CD8-positive, alpha-beta memory T cell (primary cell): Measurements from ENCODE around the gene COG6. TPM values are rescaled to one million over a fixed set of nuclear protein-coding genes. Genes with fewer than 3 reads are reported as not detected.
A peak's percentile ranks its signal among the peaks of the same experiment; 100 is the strongest.

Source experiments
- CTCF ChIA-PET: fragments of 350-600 bp; sonication (Branson Sonifier 250); formaldehyde crosslinking; loops from one replicate; lab custom pipeline; 2021; ENCODE audit warnings: antibody characterized with exemption; lab: Charles Lee
- POLR2A ChIA-PET: fragments of 350-600 bp; sonication (Branson Sonifier 250); formaldehyde crosslinking; loops from one replicate; lab custom pipeline; 2021; ENCODE audit warnings: antibody characterized with exemption; lab: Charles Lee
- DNase-seq, 5 donors: peaks; one replicate each; pipeline versions ENCODE4 v3.0.0 to v3.0.0-alpha.2; 2020 to 2022; ENCODE audit warnings: mixed read lengths in 1 of 5
- H3K27ac ChIP-seq: one replicate; pipeline ENCODE4 v1.7.0; 2013; ENCODE audit warnings: low read depth, mild to moderate bottlenecking, low read length, moderate library complexity
- H3K27me3 ChIP-seq: 2 replicates; pipeline ENCODE4 v1.7.0; 2013; ENCODE audit warnings: low read length, mild to moderate bottlenecking; ENCODE audit not compliant: insufficient read depth, poor library complexity, severe bottlenecking
- H3K36me3 ChIP-seq: 2 replicates; pipeline ENCODE4 v1.7.0; 2013; ENCODE audit warnings: mild to moderate bottlenecking, low read length, moderate library complexity; ENCODE audit not compliant: insufficient read depth
- H3K4me1 ChIP-seq: 2 replicates; pipeline ENCODE4 v1.7.0; 2013; ENCODE audit warnings: mild to moderate bottlenecking, low read length, moderate library complexity; ENCODE audit not compliant: insufficient read depth
- H3K4me3 ChIP-seq: 2 replicates; pipeline ENCODE4 v1.7.0; 2013; ENCODE audit warnings: mild to moderate bottlenecking, low read length
- H3K9me3 ChIP-seq: 2 replicates; pipeline ENCODE4 v1.7.0; 2013; ENCODE audit warnings: mild to moderate bottlenecking, low read length
- H3K27ac Mint-ChIP-seq, 8 donors: one replicate each; pipeline ENCODE4 v1.8.0; 2020 to 2021; ENCODE audit warnings: mixed read lengths in 8 of 8, mild to moderate bottlenecking in 6 of 8, inconsistent platforms in 3 of 8, moderate library complexity in 3 of 8
- H3K27me3 Mint-ChIP-seq, 2 donors: one replicate each; pipeline ENCODE4 v1.8.0; 2020 to 2021; ENCODE audit warnings: mixed read lengths in 2 of 2, mild to moderate bottlenecking in 1 of 2, moderate library complexity in 1 of 2
- H3K36me3 Mint-ChIP-seq, 3 donors: one replicate each; pipeline ENCODE4 v1.8.0; 2020 to 2021; ENCODE audit warnings: mixed read lengths in 3 of 3, inconsistent platforms in 1 of 3, mild to moderate bottlenecking in 1 of 3
- H3K4me1 Mint-ChIP-seq, 3 donors: one replicate each; pipeline ENCODE4 v1.8.0; 2020 to 2021; ENCODE audit warnings: mixed read lengths in 3 of 3, inconsistent platforms in 1 of 3, mild to moderate bottlenecking in 1 of 3
- H3K4me3 Mint-ChIP-seq, 7 donors: one replicate each; pipeline ENCODE4 v1.8.0; 2020 to 2021; ENCODE audit warnings: mixed read lengths in 7 of 7, mild to moderate bottlenecking in 6 of 7, moderate library complexity in 4 of 7, inconsistent platforms in 2 of 7
- H3K9me3 Mint-ChIP-seq, 5 donors: one replicate each; pipeline ENCODE4 v1.8.0; 2020 to 2022; ENCODE audit warnings: mixed read lengths in 5 of 5, mild to moderate bottlenecking in 3 of 5, moderate library complexity in 2 of 5, inconsistent platforms in 1 of 5
- polyA plus RNA-seq: library from polyadenylated mRNA; unstranded; fragments of 300-500 nt; fragmentation: Illumina TruSeq; gene quantifications from one replicate; pipeline ENCODE4 v1.2.3, GENCODE V29; 2021
- total RNA-seq, 2 experiments: library from RNA; stranded (reverse); gene quantifications; one replicate each; pipeline ENCODE4 v1.2.3, GENCODE V29; 2021

Gene COG6
- total and polyA plus RNA-seq, 3 experiments from 2014 or later: 12.1 to 32.1 (median 25.0) TPM

GRCh38 chr13:39682788-39683187 lies 27.3 kb downstream of the COG6 start:
- peak overlapping the region in 1 of 8 donors; percentile 7 for H3K27ac Mint-ChIP-seq
- peaks cover 6 to 52% (median 15%) of the 10 kb centered on the region in 3 donors for H3K36me3 Mint-ChIP-seq
- H3K9me3 Mint-ChIP-seq: no peaks in the 10 kb centered on the region
- Histone ChIP-seq H3K27ac (no peak overlapping the region), H3K9me3 (no peaks in the 10 kb centered on the region), H3K4me3 (no peak overlapping the region), H3K4me1 (no peaks in the 10 kb centered on the region), H3K36me3 (peaks cover 18% of the 10 kb centered on the region), H3K27me3 (no peaks in the 10 kb centered on the region)
- no peak for DNase-seq
- H3K4me1 Mint-ChIP-seq: peaks cover 6 to 7% (median 6%) of the 10 kb centered on the region in 3 donors
- ChIA-PET CTCF (interaction anchor here (0.8 to 1.7 kb wide), 5 partner anchors 67 to 1097 kb away, joined by 3 to 8 read pairs (median 3); no protein-coding TSS in a partner anchor), POLR2A (no interaction called here)
- no peak overlapping the region for H3K4me3 Mint-ChIP-seq
- H3K27me3 Mint-ChIP-seq: no peaks in the 10 kb centered on the region

- H3K36me3 Mint-ChIP-seq: peaks cover 6 to 52% (median 18%) of the 10 kb centered on the region in 3 donors
- Histone ChIP-seq H3K36me3 (peaks cover 7% of the 10 kb centered on the region), H3K27ac (no peak overlapping the region), H3K9me3 (no peaks in the 10 kb centered on the region), H3K4me1 (no peaks in the 10 kb centered on the region), H3K27me3 (no peaks in the 10 kb centered on the region), H3K4me3 (no peak overlapping the region)
- ChIA-PET POLR2A (no interaction called here), CTCF (interaction anchor here (1.0 to 1.8 kb wide), 6 partner anchors 13 to 1092 kb away, joined by 3 to 8 read pairs (median 6); no protein-coding TSS in a partner anchor)
- H3K9me3 Mint-ChIP-seq: no peaks in the 10 kb centered on the region
- H3K4me1 Mint-ChIP-seq: peaks cover 15 to 20% (median 17%) of the 10 kb centered on the region in 3 donors
- H3K27ac Mint-ChIP-seq: peak overlapping the region in 1 of 8 donors; percentile 48
- DNase-seq: peak in 2 of 5 donors; percentile 17 to 26
- no peak overlapping the region for H3K4me3 Mint-ChIP-seq
- H3K27me3 Mint-ChIP-seq: no peaks in the 10 kb centered on the region
These were observed 29.2 kb downstream of the COG6 start for GRCh38 chr13:39684531-39685137.

DNA sequence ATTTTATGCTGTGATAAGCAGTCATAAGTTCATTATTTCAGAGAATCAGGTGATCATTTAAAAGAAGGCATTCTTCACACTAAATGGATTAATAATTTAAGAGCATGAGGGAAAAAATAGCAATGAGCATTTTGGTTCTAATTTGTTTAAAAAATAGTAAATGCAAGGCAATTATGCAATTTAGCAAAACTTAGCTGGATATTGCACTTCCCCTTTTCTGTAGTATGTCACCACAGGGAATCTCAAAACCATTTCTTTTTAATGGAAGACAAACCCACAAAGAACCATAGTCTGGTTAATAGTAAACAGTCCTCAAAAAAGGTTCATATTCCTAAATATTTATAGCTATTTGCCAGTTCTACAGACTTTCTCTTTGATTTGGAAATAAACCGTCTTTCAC lies 30.2 kb downstream of the COG6 start:
- DNase-seq: no peak
- Histone ChIP-seq H3K4me3 (no peak overlapping the region), H3K27ac (no peak overlapping the region), H3K9me3 (no peaks in the 10 kb centered on the region), H3K27me3 (no peaks in the 10 kb centered on the region), H3K4me1 (no peaks in the 10 kb centered on the region), H3K36me3 (peaks cover 2% of the 10 kb centered on the region)
- peaks cover 15 to 20% (median 17%) of the 10 kb centered on the region in 3 donors for H3K4me1 Mint-ChIP-seq
- peaks cover 3 to 48% (median 14%) of the 10 kb centered on the region in 3 donors for H3K36me3 Mint-ChIP-seq
- H3K27ac Mint-ChIP-seq: no peak overlapping the region
- no peaks in the 10 kb centered on the region for H3K9me3 Mint-ChIP-seq
- ChIA-PET CTCF (interaction anchor here (1.6 to 1.8 kb wide), 3 partner anchors 257 to 1091 kb away, joined by 6 to 8 read pairs (median 8); no protein-coding TSS in a partner anchor), POLR2A (no interaction called here)
- no peaks in the 10 kb centered on the region for H3K27me3 Mint-ChIP-seq
- no peak overlapping the region for H3K4me3 Mint-ChIP-seq

GRCh38 chr13:39688278-39688677 lies 32.8 kb downstream of the COG6 start:
- peaks cover 0 to 42% (median 9%) of the 10 kb centered on the region in 3 donors for H3K36me3 Mint-ChIP-seq
- ChIA-PET CTCF (no interaction called here), POLR2A (no interaction called here)
- Histone ChIP-seq H3K4me1 (no peaks in the 10 kb centered on the region), H3K4me3 (no peak overlapping the region), H3K9me3 (no peaks in the 10 kb centered on the region), H3K27me3 (no peaks in the 10 kb centered on the region), H3K36me3 (no peaks in the 10 kb centered on the region), H3K27ac (no peak overlapping the region)
- H3K9me3 Mint-ChIP-seq: no peaks in the 10 kb centered on the region
- peaks cover 8 to 14% (median 10%) of the 10 kb centered on the region in 3 donors for H3K4me1 Mint-ChIP-seq
- peak overlapping the region in 1 of 7 donors; percentile 0 for H3K4me3 Mint-ChIP-seq
- no peak for DNase-seq
- peak overlapping the region in 6 of 8 donors; percentile 16 to 90 (median 52) for H3K27ac Mint-ChIP-seq
- H3K27me3 Mint-ChIP-seq: no peaks in the 10 kb centered on the region

DNA sequence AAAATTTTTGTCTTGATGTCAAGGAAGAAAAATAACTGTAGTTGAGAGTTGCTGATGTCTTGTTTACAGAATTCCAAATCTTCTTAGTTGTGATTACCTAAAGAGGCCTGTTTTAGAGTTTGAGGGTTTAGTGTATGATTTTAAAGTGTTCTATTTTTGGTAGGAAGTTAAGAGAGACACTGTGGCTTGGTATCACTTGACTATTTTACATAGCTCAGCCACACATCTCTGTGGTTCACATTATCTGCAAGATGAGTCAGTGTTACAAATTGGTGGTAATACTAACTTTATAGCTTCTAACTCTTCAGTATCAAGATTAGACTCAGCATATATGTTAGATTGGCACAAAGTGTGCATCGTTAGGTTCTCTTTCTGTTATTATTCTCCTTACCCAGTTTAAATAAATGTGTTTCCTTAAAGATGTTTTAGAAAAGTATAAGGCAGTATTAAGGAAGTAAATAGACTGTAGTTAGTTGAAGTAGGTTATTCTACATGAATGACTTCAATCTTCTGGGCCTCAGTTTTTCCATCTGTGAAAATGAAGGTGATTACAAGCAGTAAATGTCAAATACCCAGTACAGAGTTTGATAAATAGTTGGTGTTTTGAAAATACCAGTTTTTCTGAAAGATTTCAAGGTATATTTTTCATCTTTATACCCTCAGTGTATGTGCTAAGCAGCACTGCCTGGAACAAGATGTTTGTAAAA lies 33.4 kb downstream of the COG6 start:
- ChIA-PET POLR2A (no interaction called here), CTCF (no interaction called here)
- Histone ChIP-seq H3K4me3 (no peak overlapping the region), H3K9me3 (no peaks in the 10 kb centered on the region), H3K27ac (no peak overlapping the region), H3K36me3 (no peaks in the 10 kb centered on the region), H3K4me1 (no peaks in the 10 kb centered on the region), H3K27me3 (no peaks in the 10 kb centered on the region)
- peak overlapping the region in 6 of 8 donors; percentile 19 to 90 (median 57) for H3K27ac Mint-ChIP-seq
- no peaks in the 10 kb centered on the region for H3K27me3 Mint-ChIP-seq
- DNase-seq: no peak
- no peak overlapping the region for H3K4me3 Mint-ChIP-seq
- H3K9me3 Mint-ChIP-seq: no peaks in the 10 kb centered on the region
- peaks cover 0 to 44% (median 9%) of the 10 kb centered on the region in 3 donors for H3K36me3 Mint-ChIP-seq
- peaks cover 8 to 14% (median 10%) of the 10 kb centered on the region in 3 donors for H3K4me1 Mint-ChIP-seq

- Histone ChIP-seq H3K27me3 (no peaks in the 10 kb centered on the region), H3K4me1 (no peaks in the 10 kb centered on the region), H3K9me3 (no peaks in the 10 kb centered on the region), H3K4me3 (no peak overlapping the region), H3K36me3 (peaks cover 4% of the 10 kb centered on the region), H3K27ac (no peak overlapping the region)
- Mint-ChIP-seq H3K4me3 (no peak overlapping the region), H3K9me3 (no peaks in the 10 kb centered on the region), H3K36me3 (peaks cover 0 to 36% (median 5%) of the 10 kb centered on the region in 3 donors), H3K4me1 (peaks cover 8 to 13% (median 10%) of the 10 kb centered on the region in 3 donors), H3K27me3 (no peaks in the 10 kb centered on the region), H3K27ac (peak overlapping the region in 1 of 8 donors; percentile 38)
- DNase-seq: no peak
- CTCF ChIA-PET: interaction anchor here (1.4 kb wide), 1 partner anchor 250 kb away, joined by 3 read pairs; no protein-coding TSS in a partner anchor
- POLR2A ChIA-PET: no interaction called here
These were observed 37.4 kb downstream of the COG6 start for GRCh38 chr13:39692660-39693438.

DNA sequence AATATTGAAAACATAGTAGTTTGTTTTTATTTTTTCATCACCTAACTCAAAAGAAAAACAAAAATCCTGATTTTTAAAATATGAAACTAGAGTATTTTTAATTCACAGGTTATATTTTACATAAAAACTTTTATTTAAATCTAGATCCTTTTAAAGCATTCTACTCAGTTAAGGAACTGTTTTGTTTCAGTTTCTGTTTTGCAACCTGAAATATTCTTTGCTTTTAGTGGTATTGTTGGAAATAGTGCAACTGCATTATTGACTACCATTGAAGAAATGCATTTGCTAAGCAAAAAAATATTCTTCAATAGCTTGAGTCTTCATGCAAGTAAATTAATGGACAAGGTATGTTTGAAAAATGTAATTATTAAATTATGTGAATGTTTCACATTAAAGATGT lies 43.8 kb downstream of the COG6 start:
- Histone ChIP-seq H3K27ac (no peak overlapping the region), H3K9me3 (no peaks in the 10 kb centered on the region), H3K4me1 (no peaks in the 10 kb centered on the region), H3K4me3 (no peak overlapping the region), H3K27me3 (no peaks in the 10 kb centered on the region), H3K36me3 (peaks cover 4% of the 10 kb centered on the region)
- H3K27ac Mint-ChIP-seq: peak overlapping the region in 1 of 8 donors; percentile 29
- H3K4me3 Mint-ChIP-seq: peak overlapping the region in 2 of 7 donors; percentile 11 to 39
- peaks cover 0 to 15% (median 9%) of the 10 kb centered on the region in 3 donors for H3K36me3 Mint-ChIP-seq
- POLR2A ChIA-PET: no interaction called here
- no peaks in the 10 kb centered on the region for H3K9me3 Mint-ChIP-seq
- no peak for DNase-seq
- CTCF ChIA-PET: no interaction called here
- H3K4me1 Mint-ChIP-seq: peaks cover 0 to 9% (median 5%) of the 10 kb centered on the region in 3 donors
- H3K27me3 Mint-ChIP-seq: no peaks in the 10 kb centered on the region
